ENCODE results near the gene MATR3.
"Not testable (repeated sequence)": the region's sequence is repeated elsewhere in the genome, so short reads cannot be mapped to it uniquely, and the experiment has no call there.

The MATR3 gene

DNA sequence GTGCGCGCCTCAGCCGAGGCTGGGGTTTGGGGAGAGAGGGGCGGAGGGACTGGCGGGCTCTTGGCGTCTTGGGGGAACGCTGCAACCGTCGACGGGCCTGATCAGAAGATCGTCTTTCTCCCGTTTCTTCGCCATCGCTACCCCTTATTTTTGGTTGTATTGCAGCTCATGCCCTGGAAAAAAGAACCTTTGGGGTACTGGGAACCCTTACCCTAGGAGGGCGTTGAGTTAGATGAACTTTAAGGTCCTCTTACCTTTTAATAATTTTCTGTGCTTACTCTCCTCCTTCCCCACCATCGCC, 48.8 kb downstream of the MATR3 start:
- TF ChIP-seq, protein P1, sequence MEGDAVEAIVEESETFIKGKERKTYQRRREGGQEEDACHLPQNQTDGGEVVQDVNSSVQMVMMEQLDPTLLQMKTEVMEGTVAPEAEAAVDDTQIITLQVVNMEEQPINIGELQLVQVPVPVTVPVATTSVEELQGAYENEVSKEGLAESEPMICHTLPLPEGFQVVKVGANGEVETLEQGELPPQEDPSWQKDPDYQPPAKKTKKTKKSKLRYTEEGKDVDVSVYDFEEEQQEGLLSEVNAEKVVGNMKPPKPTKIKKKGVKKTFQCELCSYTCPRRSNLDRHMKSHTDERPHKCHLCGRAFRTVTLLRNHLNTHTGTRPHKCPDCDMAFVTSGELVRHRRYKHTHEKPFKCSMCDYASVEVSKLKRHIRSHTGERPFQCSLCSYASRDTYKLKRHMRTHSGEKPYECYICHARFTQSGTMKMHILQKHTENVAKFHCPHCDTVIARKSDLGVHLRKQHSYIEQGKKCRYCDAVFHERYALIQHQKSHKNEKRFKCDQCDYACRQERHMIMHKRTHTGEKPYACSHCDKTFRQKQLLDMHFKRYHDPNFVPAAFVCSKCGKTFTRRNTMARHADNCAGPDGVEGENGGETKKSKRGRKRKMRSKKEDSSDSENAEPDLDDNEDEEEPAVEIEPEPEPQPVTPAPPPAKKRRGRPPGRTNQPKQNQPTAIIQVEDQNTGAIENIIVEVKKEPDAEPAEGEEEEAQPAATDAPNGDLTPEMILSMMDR (IDR thresholded peaks at IDR 0.05; ENCODE audit: unreplicated experiment in 3 of 3): no peak
- peak overlapping the region; percentile 91 to 94 (median 92) for H3K4me3 Mint-ChIP-seq
- H3K27ac Mint-ChIP-seq: peak overlapping the region; percentile 96 to 99 (median 98)
- H3K36me3 Mint-ChIP-seq (ENCODE audit: low read depth): peaks cover 34% of the 10 kb centered on the region
- H3K4me1 Mint-ChIP-seq: peaks cover 35% of the 10 kb centered on the region
- no peaks in the 10 kb centered on the region for H3K9me3 Mint-ChIP-seq
- H3K27me3 Mint-ChIP-seq (ENCODE audit: low read depth): no peaks in the 10 kb centered on the region

DNA sequence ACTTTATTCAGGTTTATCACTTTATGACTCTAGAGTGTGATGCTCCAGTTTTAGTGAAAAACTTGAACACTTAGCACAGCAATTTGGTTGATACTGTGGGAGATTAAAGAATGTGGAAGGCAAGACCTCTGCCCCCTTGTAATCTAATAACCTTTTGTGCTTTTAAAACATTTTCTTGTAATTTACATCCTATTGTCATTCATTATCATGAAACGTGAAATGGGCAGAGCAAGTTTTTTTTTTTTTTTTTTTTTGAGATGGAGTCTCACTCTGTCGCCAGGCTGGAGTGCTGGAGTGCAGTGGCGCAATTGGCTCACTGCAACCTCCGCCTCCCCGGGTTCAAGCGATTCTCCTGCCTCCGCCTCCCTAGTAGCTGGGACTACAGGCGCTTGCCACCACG, 49.9 kb downstream of the MATR3 start:
- Mint-ChIP-seq H3K27ac (peak overlapping the region; percentile 96 to 99 (median 98)), H3K27me3 (ENCODE audit: low read depth) (no peaks in the 10 kb centered on the region), H3K9me3 (no peaks in the 10 kb centered on the region), H3K36me3 (ENCODE audit: low read depth) (peaks cover 38% of the 10 kb centered on the region), H3K4me1 (peaks cover 35% of the 10 kb centered on the region), H3K4me3 (peak overlapping the region; percentile 91 to 94 (median 92))
- TF ChIP-seq, protein P1 (IDR thresholded peaks at IDR 0.05; ENCODE audit: unreplicated experiment in 3 of 3): no peak

DNA sequence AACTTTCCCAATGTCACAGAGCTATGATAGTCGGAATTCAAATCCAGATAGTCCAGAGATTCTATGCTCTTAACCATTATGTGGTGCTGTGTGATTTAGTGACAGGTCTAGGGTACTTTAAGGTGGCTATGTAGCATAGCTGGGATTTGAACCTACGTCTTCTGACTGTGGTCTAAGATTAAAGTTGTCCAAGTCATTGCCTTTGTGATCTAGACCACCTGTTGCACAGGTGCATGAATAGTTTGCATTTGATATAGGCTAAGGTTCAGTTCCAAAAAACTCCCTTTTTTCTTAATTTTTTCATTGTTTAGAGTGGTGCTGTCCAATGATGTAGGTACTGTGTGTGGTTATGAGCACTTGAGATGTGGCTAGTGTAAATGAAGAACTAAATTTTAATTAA, 50.6 kb downstream of the MATR3 start:
- Mint-ChIP-seq H3K4me1 (peaks cover 40% of the 10 kb centered on the region), H3K4me3 (peak overlapping the region; percentile 71 to 91 (median 78)), H3K27ac (no peak overlapping the region), H3K27me3 (ENCODE audit: low read depth) (no peaks in the 10 kb centered on the region), H3K36me3 (ENCODE audit: low read depth) (peaks cover 44% of the 10 kb centered on the region), H3K9me3 (no peaks in the 10 kb centered on the region)
- TF ChIP-seq, protein P1 (IDR thresholded peaks at IDR 0.05; ENCODE audit: unreplicated experiment in 3 of 3): no peak

DNA sequence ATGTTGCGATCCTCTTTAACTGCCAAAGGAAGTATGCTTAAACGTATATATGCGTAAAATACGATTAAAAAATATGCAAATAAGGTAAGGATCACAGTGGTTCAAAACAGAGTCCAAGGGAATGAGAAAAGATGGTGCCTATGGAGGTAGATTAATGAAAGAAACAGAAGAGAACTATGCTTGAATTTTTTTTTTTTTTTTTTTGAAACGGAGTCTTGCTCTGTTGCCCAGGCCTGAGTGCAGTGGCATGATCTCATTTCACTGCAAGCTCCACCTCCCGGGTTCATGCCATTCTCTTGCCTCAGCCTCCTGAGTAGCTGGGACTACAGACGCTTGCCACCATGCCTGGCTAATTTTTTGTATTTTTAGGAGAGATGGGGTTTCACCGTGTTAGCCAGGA, 51.9 kb downstream of the MATR3 start:
- H3K9me3 Mint-ChIP-seq; H3K27me3 Mint-ChIP-seq (ENCODE audit: low read depth); H3K27ac Mint-ChIP-seq: not testable (repeated sequence)
- H3K4me3 Mint-ChIP-seq: peak overlapping the region; percentile 13 to 91 (median 49)
- peaks cover 40% of the 10 kb centered on the region for H3K4me1 Mint-ChIP-seq
- peaks cover 49% of the 10 kb centered on the region for H3K36me3 Mint-ChIP-seq (ENCODE audit: low read depth)

DNA sequence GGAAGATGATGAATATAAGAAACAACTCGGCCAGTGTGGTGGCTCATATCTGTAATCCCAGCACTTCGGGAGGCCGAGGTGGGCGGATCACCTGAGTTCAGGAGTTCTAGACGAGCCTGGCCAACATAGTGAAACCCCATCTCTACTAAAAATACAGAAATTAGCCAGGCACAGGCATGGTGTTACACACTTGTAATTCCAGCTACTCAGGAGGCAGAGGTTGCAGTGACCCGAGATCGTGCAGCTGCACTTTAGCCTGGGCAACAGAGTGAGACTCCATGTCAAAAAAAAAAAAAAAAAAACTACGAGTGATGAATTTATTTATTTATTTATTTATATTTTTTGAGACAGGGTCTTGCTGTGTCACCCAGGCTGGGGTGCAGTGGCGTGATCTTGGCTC, 54.3 kb downstream of the MATR3 start:
- not testable (repeated sequence) for H3K27me3 Mint-ChIP-seq (ENCODE audit: low read depth); H3K4me3 Mint-ChIP-seq; H3K9me3 Mint-ChIP-seq; H3K27ac Mint-ChIP-seq
- H3K36me3 Mint-ChIP-seq (ENCODE audit: low read depth): peaks cover 63% of the 10 kb centered on the region
- H3K4me1 Mint-ChIP-seq: peaks cover 40% of the 10 kb centered on the region

DNA sequence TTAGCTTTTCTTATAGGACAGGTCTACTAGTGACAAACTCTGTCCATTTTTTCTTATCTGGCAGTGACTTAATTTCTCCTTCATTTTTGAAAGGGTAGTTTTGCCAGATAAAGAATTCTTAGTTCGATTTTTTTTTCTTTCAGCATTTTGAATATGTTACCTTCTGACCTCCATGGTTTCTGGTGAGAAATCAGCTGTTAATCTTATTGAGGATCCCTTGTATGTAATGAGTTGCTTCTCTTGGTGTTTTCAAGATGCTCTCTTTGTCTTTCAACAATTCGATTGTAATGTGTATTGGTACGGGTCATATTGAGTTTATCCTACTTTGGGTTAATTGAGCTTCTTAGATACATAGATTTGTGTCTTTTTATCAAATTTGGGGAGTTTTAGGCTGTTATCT, 60.6 kb downstream of the MATR3 start:
- Mint-ChIP-seq H3K36me3 (ENCODE audit: low read depth) (peaks cover 62% of the 10 kb centered on the region), H3K4me3 (no peak overlapping the region)

DNA sequence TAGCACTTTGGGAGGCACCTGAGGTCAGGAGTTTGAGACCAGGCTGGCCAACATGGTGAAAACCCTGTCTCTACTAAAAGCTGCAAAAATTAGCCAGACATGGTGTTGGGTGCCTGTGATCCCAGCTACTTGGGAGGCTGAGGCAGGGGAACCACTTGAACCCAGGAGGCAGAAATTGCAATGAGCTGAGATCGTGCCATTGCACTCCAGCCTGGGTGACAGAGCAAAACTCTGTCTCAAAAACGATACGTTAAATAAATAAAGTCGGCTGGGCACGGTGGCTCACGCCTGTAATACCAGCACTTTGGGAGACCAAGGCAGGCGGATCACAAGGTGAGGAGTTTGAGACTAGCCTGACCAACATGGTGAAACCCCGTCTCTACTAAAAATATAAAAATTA, 62.4 kb downstream of the MATR3 start:
- H3K4me3 Mint-ChIP-seq; H3K27ac Mint-ChIP-seq; H3K9me3 Mint-ChIP-seq; H3K27me3 Mint-ChIP-seq (ENCODE audit: low read depth): not testable (repeated sequence)
- Mint-ChIP-seq H3K4me1 (peaks cover 25% of the 10 kb centered on the region), H3K36me3 (ENCODE audit: low read depth) (peaks cover 65% of the 10 kb centered on the region)

More for the DNA sequence above, 60.6 kb downstream of the MATR3 start:
- Mint-ChIP-seq H3K4me1 (peaks cover 25% of the 10 kb centered on the region), H3K27me3 (ENCODE audit: low read depth) (peaks cover 4% of the 10 kb centered on the region), H3K27ac (peak overlapping the region in 2 of 3 experiments; percentile 57 to 78), H3K9me3 (peaks cover 7% of the 10 kb centered on the region)
- TF ChIP-seq, protein P1 (IDR thresholded peaks at IDR 0.05; ENCODE audit: unreplicated experiment in 3 of 3): no peak

DNA sequence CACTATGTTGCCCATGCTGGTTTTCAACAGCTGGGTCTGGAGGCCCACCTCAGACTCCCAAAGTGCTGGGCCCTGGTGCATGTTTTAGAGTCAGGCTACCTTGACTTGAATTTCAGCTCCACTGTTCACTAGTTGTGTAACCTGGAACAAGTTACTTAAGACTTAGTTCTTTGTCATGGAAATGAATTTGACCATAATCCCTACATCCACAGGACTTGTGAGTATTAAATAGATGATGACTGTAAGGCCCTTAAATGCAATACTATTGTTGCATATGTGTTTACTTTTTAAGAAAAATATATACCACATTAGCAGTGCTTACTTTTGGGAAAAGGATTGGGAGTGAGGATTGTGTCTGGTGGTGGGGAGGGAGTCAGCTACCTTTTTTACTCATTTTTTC, 64.5 kb downstream of the MATR3 start:
- H3K27ac Mint-ChIP-seq: no peak overlapping the region
- peaks cover 4% of the 10 kb centered on the region for H3K27me3 Mint-ChIP-seq (ENCODE audit: low read depth)
- TF ChIP-seq, protein P1 (IDR thresholded peaks at IDR 0.05; ENCODE audit: unreplicated experiment in 3 of 3): no peak
- peaks cover 15% of the 10 kb centered on the region for H3K4me1 Mint-ChIP-seq
- no peak overlapping the region for H3K4me3 Mint-ChIP-seq
- peaks cover 7% of the 10 kb centered on the region for H3K9me3 Mint-ChIP-seq
- peaks cover 55% of the 10 kb centered on the region for H3K36me3 Mint-ChIP-seq (ENCODE audit: low read depth)
